Measurements from ENCODE around the gene SETD1A.

DNA sequence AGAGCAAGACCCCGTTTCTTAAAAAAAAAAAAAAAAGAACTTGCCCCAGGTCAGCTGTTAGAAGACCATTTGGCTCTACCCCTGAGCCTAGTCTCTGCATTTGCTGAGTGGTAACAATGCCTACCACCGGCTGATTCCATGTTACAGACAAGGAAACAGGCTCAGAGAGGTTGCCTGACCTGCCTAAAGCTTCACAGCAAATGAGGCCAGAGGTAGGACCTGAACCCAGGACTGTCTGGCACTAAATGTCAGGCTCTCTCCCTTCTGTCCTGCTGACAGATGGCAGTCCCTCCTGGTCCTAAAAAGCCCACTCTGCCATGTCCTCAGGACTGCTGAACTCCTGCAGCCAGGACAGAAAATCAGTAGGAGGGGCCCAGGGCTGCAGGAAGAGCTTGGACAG is 47.1 kb downstream of the SETD1A start:
- TF ChIP-seq, protein P1, sequence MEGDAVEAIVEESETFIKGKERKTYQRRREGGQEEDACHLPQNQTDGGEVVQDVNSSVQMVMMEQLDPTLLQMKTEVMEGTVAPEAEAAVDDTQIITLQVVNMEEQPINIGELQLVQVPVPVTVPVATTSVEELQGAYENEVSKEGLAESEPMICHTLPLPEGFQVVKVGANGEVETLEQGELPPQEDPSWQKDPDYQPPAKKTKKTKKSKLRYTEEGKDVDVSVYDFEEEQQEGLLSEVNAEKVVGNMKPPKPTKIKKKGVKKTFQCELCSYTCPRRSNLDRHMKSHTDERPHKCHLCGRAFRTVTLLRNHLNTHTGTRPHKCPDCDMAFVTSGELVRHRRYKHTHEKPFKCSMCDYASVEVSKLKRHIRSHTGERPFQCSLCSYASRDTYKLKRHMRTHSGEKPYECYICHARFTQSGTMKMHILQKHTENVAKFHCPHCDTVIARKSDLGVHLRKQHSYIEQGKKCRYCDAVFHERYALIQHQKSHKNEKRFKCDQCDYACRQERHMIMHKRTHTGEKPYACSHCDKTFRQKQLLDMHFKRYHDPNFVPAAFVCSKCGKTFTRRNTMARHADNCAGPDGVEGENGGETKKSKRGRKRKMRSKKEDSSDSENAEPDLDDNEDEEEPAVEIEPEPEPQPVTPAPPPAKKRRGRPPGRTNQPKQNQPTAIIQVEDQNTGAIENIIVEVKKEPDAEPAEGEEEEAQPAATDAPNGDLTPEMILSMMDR (IDR thresholded peaks at IDR 0.05): no peak
- TF ChIP-seq POLR2A (IDR thresholded peaks at IDR 0.05): no peak

Measured in upper lobe of left lung (tissue), 4 donors.